Suppressor macrophage (primary cell): ENCODE results near the gene CCDC92B.
"Not testable (repeated sequence)": the region's sequence is repeated elsewhere in the genome, so short reads cannot be mapped to it uniquely, and the experiment has no call there.

Experiments
- DNase-seq, 4 experiments: peaks; one replicate each; pipeline ENCODE4 v3.0.0-alpha.2; 2020 to 2022

The CCDC92B gene

DNA sequence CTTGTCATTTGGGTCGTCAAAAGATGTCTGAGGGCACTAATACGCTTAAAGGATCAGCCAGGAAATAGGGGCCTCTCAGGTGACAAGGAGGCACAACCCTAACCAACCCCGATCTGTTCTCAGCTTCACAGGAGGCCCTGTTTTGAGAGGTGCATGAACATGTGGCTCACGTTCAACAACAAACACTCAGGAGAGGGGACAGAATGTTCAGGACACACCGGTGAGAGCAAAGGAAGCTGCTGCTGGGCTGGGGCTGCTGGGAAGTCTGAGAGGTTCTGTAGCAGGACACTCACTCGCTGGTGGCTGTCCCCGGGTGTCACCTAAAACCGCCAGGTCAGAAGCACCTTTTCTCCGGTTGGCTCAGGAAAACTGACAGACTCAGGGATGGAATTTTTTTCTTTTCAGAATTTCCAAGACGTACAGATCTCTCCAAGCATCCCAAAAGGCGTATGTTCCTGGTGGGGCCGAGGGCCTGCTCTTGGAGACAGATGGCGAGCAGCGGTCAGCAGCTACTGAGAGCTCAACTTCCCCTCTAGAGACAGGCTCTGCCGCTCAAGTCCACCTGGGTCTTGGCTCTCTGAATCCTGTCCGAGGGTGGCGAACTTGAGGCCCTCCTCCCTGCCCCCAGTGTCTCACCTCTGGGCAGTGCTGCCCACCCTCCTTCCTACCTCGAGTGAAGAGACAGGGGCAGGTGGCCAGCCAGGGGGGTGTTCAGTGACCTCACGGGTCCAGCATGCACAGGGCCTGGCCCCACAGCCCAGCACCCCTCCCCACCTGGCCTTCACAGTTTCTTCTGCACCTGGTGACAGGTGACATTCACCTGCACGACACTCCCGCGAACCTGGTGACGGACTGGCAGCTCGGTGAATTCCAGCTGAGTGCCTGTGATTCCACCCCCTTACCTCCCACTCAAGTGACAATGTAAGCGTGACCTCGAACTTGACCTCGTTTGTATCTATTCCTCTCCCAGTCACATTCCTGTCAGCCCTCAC is 60.8 kb downstream of the CCDC92B start:
- no peak for DNase-seq

DNA sequence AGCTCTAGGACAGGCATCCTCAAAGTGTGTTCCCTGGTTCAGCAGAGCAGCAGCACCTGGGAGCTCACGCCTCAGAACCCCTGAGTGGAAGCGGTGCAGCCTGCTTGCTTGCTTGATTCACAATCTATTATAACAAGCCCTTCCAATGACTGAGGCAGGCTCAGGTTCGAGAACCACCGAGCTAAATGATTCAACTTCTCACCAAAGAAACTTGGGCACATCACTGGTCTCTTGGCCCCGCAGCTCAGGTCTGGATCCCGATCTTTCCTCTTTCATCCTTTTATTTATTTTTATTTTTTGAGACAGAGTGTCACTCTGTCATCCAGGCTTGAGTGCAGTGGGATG is 62.4 kb downstream of the CCDC92B start:
- peak in 1 of 4 experiments; percentile 7 for DNase-seq

DNA sequence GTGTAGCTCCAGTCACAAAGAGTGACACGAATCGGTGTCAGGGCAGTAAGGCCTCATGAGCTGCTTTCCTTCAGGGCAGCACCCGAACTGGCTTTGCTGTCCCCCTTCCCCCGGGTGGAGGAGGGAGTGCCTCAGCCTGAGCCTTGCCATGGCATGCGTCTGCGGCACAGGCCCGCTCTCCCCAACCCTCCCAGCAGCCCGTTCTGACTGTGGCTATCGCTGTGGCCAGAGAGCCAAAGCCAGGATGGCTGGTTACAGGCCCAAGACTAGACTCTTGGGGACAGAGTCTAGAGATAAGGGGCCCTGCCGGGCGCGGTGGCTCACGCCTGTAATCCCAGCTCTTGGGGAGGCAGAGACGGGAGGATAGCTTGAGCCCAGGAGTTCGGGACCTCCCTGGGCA is 63.8 kb downstream of the CCDC92B start:
- DNase-seq, result no peak

- DNase-seq, result no peak
Measured at GRCh38 chr17:2684549-2684948, 64.9 kb downstream of the CCDC92B start.

- no peak for DNase-seq
Measured at GRCh38 chr17:2683912-2684311, 65.5 kb downstream of the CCDC92B start.

DNA sequence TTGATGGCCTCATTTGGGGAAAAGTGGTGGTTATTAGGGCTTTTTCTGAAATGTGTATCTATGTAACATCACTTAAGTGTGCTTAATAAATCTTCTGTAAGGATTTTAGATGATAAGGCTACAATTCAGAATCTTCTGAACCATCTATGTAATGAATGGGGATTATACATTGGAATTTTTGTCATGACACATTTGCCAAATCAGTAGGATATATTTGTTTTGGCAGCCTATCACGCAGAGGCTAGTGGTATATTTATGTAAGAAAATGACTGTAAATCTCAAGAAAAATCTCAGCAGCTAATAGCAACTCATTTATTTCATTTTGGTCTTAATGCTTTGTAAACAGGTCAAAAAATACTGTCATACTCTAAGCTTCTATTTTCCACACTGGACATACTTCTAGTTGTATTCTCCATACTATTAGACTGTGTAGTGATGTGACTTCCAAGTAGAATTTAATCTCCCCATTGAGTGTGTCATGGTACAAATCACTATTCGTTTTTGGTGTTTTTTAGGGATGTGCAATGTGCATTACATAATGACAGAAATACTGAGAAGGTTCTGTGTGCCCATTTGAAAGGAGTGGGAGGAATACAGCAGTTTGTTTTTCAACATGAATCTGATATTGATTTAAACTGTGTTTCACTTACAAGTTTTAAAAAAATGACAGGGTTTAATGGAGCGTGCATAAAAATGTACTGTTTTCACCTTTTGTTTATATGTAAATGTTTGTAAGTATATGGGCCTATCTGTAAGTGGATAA is 67.1 kb downstream of the CCDC92B start:
- DNase-seq, result no peak

DNA sequence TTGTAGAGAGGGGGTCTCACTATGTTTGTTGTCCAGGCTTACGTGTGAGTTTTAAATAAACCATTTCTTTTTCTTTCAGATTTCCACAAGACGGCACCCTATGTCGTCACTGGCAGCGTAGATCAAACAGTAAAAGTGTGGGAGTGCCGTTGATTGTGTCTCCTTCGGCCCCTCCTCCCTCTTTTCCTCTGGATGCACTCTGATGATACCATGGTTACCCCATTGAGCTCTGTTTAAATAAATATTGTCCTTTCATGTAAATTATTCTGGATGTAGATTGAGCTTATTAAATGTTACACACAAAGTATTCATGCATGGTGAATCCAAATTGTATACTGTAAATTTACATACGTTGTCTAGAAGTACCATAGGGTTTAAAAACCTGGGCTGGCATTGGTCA is 67.8 kb downstream of the CCDC92B start:
- DNase-seq, result no peak

DNA sequence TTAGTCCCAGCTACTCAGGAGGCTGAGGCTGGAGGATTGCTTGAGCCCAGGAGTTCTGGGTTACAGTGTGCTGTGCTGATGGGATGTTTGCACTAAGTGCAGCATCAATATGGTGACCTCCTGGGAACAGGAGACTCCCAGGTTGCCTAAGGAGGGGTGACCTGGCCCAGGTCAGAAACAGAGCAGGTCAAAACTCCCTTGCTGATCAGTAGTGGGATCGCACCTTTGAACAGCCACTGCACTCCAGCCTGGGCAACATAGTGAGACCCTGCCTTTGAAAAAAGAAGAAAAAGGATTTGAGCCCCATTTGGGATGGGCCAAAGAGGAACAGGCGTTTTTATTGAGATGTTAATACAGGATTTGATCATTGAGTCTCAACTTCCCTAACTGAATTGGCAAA is 68.5 kb downstream of the CCDC92B start:
- DNase-seq, result no peak

GRCh38 chr17:2679247-2679646 is 70.2 kb downstream of the CCDC92B start:
- DNase-seq, result not testable (repeated sequence)
